Esophagus (tissue), 2 donors: ENCODE results near the gene ACOT4. TPM values are rescaled to one million over a fixed set of nuclear protein-coding genes. Genes with fewer than 3 reads are reported as not detected.
"Not testable (repeated sequence)": the region's sequence is repeated elsewhere in the genome, so short reads cannot be mapped to it uniquely, and the experiment has no call there.

Experiments used
- H3K27ac ChIP-seq, 2 donors: one replicate each; pipeline ENCODE4 v1.5.1; 2013; ENCODE audit warnings: low read depth in 2 of 2, mild to moderate bottlenecking in 2 of 2, inconsistent platforms in 1 of 2, low read length in 1 of 2, moderate library complexity in 1 of 2
- H3K27me3 ChIP-seq, 2 donors: one replicate each; pipeline ENCODE4 v1.6.1; 2013; ENCODE audit warnings: low read length in 2 of 2, control low read depth in 1 of 2, mild to moderate bottlenecking in 1 of 2; ENCODE audit not compliant: insufficient read depth in 2 of 2, control insufficient read depth in 1 of 2
- H3K36me3 ChIP-seq, 2 donors: one replicate each; pipeline ENCODE4 v1.6.1; 2013; ENCODE audit warnings: low read length in 1 of 2; ENCODE audit not compliant: control insufficient read depth in 2 of 2, insufficient read depth in 2 of 2
- H3K4me1 ChIP-seq, 2 donors: one replicate each; pipeline ENCODE4 v1.6.1; 2013; ENCODE audit warnings: low read length in 1 of 2; ENCODE audit not compliant: control insufficient read depth in 2 of 2, insufficient read depth in 2 of 2
- H3K4me3 ChIP-seq, 2 donors: one replicate each; pipeline ENCODE4 v1.5.1; 2013; ENCODE audit warnings: low read length in 2 of 2, mild to moderate bottlenecking in 2 of 2, low read depth in 1 of 2, moderate library complexity in 1 of 2
- H3K9me3 ChIP-seq, 2 donors: one replicate each; pipeline ENCODE4 v1.6.1; 2013; ENCODE audit warnings: mild to moderate bottlenecking in 2 of 2, low read depth in 1 of 2, low read length in 1 of 2, moderate library complexity in 1 of 2; ENCODE audit not compliant: control insufficient read depth in 2 of 2, insufficient read depth in 1 of 2
- WGBS, 2 donors: extraction: QIAGEN DNeasy Blood & Tissue Kit; methylation state at CpG; one replicate each; pipeline ENCODE4 v1.1.7; 2013; 5-methylcytosine and 5-hydroxymethylcytosine counted together
- polyA plus RNA-seq, 2 donors: library from polyadenylated mRNA; stranded (reverse); fragments of 200-250 nt; gene quantifications; one replicate each; pipeline ENCODE4 v1.2.3, GENCODE V29; 2013
- donor health status: healthy with polysubstance abuse.
- donor health status: Bipolar disorder and iron deficiency.

Gene ACOT4
- polyA plus RNA-seq, 2 donors: 1.3 to 2.2 TPM

DNA sequence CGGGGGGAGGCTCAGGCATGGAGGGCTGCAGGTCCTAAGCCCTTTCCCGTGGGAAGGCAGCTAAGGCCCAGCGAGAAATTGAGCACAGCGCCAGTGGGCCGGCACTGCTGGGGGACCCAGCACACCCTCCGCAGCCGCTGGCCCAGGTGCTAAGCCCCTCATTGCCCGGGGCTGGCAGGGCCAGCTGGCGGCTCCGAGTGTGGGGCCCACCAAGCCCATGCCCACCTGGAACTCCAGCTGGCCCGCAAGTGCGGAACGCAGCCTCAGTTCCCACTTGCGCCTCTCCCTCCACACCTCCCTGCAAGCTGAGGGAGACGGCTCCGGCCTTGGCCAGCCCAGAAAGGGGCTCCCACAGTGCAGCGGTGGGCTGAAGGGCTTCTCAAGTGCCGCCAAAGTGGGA, 25.2 kb upstream of the ACOT4 start:
- not testable (repeated sequence) for H3K9me3 ChIP-seq, H3K36me3 ChIP-seq, H3K4me1 ChIP-seq, H3K27me3 ChIP-seq, H3K4me3 ChIP-seq, H3K27ac ChIP-seq
- WGBS, 2 donors: 92 to 97% methylated on average over 18 of the region's 18 CpGs

GRCh38 chr14:73566935-73567334, 24.7 kb upstream of the ACOT4 start:
- H3K4me3 ChIP-seq: not testable (repeated sequence)

GRCh38 chr14:73567358-73567757, 24.3 kb upstream of the ACOT4 start:
- peak overlapping the region in 1 of 2 donors; percentile 49 for H3K27ac ChIP-seq
- no peaks in the 10 kb centered on the region for H3K36me3 ChIP-seq
- peaks cover 4 to 5% of the 10 kb centered on the region in 2 donors for H3K4me1 ChIP-seq
- no peaks in the 10 kb centered on the region for H3K27me3 ChIP-seq
- 85 to 93% methylated on average over 7 of the region's 7 CpGs for WGBS, 2 donors
- no peak overlapping the region for H3K4me3 ChIP-seq
- no peaks in the 10 kb centered on the region for H3K9me3 ChIP-seq

More at GRCh38 chr14:73566935-73567334, 24.7 kb upstream of the ACOT4 start:
- H3K27ac ChIP-seq, H3K4me1 ChIP-seq, H3K36me3 ChIP-seq, H3K27me3 ChIP-seq, H3K9me3 ChIP-seq: not testable (repeated sequence)
- WGBS, 2 donors: 97 to 98% methylated on average over 6 of the region's 6 CpGs

DNA sequence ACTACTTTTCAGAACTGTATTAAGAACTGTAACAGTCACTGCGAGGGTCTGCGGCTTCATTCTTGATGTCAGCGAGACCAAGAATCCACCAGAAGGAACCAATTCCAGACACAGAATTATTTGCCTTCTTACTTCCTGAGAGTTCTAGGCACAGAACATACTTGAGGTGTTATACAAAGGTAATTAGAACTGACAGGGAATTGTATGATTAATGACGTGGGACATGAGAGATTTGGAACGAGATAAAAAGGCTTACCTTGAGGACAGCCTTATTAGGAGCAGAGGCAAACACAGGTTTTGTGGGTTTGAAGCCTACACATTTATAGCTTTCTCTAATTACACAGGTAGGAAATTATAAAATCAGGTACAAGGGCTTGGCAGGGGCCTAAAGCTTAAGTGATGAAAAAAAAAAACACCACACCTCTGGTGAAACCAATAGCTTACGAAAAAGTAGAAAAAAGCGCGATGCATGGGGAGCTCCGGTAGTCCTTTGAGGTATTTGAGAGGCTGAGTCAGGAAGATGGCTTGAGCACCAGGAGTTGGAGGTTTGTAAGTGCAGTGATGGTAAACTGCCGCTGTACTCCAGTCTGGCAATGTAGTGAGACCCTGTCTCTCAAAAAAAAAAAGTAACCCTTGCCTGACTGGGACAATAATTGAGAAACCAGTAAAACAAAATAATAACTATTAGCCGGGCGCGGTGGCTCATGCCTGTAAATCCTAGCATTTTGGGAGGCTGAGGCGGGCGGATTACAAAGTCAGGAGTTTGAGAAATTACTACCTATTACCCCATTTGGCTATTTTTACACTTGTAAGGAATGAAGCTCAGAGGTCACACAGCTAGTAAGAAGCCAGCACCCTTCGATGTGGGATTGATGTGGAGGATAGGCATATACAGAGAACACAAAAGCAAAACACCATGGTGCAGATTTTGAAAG, 23.5 kb upstream of the ACOT4 start:
- Histone ChIP-seq H3K27me3 (no peaks in the 10 kb centered on the region), H3K9me3 (no peaks in the 10 kb centered on the region), H3K27ac (peak overlapping the region; percentile 63 to 90), H3K36me3 (no peaks in the 10 kb centered on the region), H3K4me1 (peaks cover 4 to 5% of the 10 kb centered on the region in 2 donors), H3K4me3 (peak overlapping the region; percentile 55 to 70)
- WGBS, 2 donors: 45 to 59% methylated on average over 16 of the region's 16 CpGs

DNA sequence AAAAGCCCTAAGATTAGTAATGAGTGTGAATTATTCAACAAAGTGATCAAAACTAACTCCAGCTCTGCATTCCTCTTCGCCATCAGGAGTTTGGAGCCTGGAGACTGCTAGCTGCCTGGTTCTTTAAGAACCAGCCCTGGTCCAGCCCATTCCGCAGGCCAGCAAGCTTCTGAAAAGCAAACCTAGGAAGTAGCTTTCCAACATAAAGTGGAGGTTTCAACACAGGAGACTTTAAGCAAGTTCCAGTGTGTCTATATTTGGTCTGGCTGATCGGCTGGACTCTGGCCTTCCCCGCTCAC, 22.8 kb upstream of the ACOT4 start:
- H3K4me1 ChIP-seq, H3K9me3 ChIP-seq, H3K27me3 ChIP-seq, H3K36me3 ChIP-seq: not testable (repeated sequence)
- WGBS, 2 donors: 3 to 9% methylated on average over 4 of the region's 4 CpGs
- Histone ChIP-seq H3K27ac (peak overlapping the region; percentile 88 to 90), H3K4me3 (peak overlapping the region; percentile 55 to 70)

GRCh38 chr14:73569185-73569958, 22.3 kb upstream of the ACOT4 start, which contains the start of gene ACOT2:
Gene ACOT2, plus strand, starts transcription at chr14:73569213. Its CDS starts 28 bp downstream, at chr14:73569241.
- not testable (repeated sequence) for H3K27me3 ChIP-seq, H3K36me3 ChIP-seq, H3K4me1 ChIP-seq, H3K9me3 ChIP-seq
- peak within 1 kb of the TSS; percentile 55 to 70 for H3K4me3 ChIP-seq
- WGBS, 2 donors: 1% methylated on average over 57 to 83 of the region's 83 CpGs
- peak within 1 kb of the TSS; percentile 88 to 90 for H3K27ac ChIP-seq

- not testable (repeated sequence) for H3K4me3 ChIP-seq, H3K36me3 ChIP-seq, H3K9me3 ChIP-seq, H3K27me3 ChIP-seq, H3K4me1 ChIP-seq
- peak overlapping the region in 1 of 2 donors; percentile 15 for H3K27ac ChIP-seq
- 32 to 33% methylated on average over 8 of the region's 8 CpGs for WGBS, 2 donors
Observed at GRCh38 chr14:73570913-73571312, 20.8 kb upstream of the ACOT4 start.

DNA sequence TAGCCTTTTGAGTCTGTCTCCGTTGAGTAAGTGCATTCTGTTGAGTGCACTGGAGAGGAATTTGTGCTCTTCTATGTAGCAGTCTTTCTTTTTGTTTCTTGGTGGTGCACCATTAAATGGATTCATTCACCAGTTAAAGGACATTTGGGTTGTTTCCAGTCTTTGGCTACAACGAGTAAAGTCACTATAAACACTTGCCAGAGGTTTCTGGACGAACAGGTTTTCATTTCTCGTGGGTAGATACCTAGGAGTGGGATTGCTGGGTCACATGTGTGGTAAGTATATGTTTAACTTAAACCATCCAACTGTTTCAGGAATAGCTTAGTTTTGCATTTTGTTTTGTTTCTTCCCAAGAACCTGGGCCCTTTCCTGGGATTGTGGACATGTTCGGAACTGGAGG, 18.6 kb upstream of the ACOT4 start:
- H3K36me3 ChIP-seq, H3K27ac ChIP-seq, H3K9me3 ChIP-seq, H3K4me1 ChIP-seq, H3K4me3 ChIP-seq, H3K27me3 ChIP-seq: not testable (repeated sequence)
- 53 to 67% methylated on average over 5 of the region's 5 CpGs for WGBS, 2 donors

DNA sequence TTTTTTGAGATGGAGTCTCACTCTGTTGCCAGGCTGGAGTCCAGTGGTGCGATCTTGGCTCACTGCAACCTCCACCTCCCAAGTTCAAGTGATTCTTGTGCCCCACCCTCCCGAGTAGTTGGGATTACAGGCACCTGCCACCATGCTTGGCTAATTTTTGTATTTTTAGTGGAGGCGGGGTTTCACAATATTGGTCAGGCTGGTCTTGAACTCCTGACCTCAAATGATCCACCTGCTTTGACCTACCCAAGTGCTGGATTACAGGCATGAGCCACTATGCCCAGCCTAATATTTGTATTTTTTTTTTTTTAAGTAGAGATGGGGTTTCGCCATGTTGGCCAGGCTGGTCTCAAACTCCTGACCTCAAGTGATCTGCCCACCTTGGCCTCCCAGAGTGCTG, 17.9 kb upstream of the ACOT4 start:
- H3K27ac ChIP-seq, H3K4me1 ChIP-seq, H3K27me3 ChIP-seq, H3K36me3 ChIP-seq, H3K9me3 ChIP-seq, H3K4me3 ChIP-seq: not testable (repeated sequence)
- 88 to 90% methylated on average over 4 of the region's 4 CpGs for WGBS, 2 donors
